Measurements from ENCODE around the gene GGCT. TPM values are rescaled to one million over a fixed set of nuclear protein-coding genes. Genes with fewer than 3 reads are reported as not detected.

The GGCT gene
- total and polyA plus RNA-seq, 4 donors = 16.7 to 64.2 (median 25.9) TPM

- H3K4me1 ChIP-seq (ENCODE audit: control insufficient read depth in 1 of 2, insufficient read depth in 2 of 2, low read length in 2 of 2) = peaks cover 2% of the 10 kb centered on the region in 2 donors
- DNase-seq = no peak
Observed at GRCh38 chr7:30472081-30472783, 32.4 kb downstream of the GGCT start.

GRCh38 chr7:30471205-30471604 lies 33.4 kb downstream of the GGCT start:
- peak overlapping the region; percentile 17 to 72 for H3K27ac ChIP-seq (ENCODE audit: low read depth in 1 of 2, low read length in 2 of 2)
- no peaks in the 10 kb centered on the region for H3K27me3 ChIP-seq (ENCODE audit: control insufficient read depth in 1 of 2, insufficient read depth in 2 of 2, low read length in 1 of 2)
- ATAC-seq (ENCODE audit: low FRiP score) (peak; percentile 6), DNase-seq (no peak)
- H3K4me3 ChIP-seq (ENCODE audit: low read length in 2 of 2) = no peak overlapping the region
- intact Hi-C loops (cut with DNase I) = no loop called here
- peaks cover 2% of the 10 kb centered on the region in 2 donors for H3K4me1 ChIP-seq (ENCODE audit: control insufficient read depth in 1 of 2, insufficient read depth in 2 of 2, low read length in 2 of 2)
- 24 to 28% methylated on average over 2 of the region's 2 CpGs for WGBS, 2 donors
- H3K36me3 ChIP-seq (ENCODE audit: control insufficient read depth in 1 of 2, insufficient read depth in 2 of 2, low read length in 1 of 2) = no peaks in the 10 kb centered on the region
- H3K9me3 ChIP-seq (ENCODE audit: control insufficient read depth, low read length) = no peaks in the 10 kb centered on the region

More at GRCh38 chr7:30472081-30472783, 32.4 kb downstream of the GGCT start:
- WGBS, 2 donors = 79 to 90% methylated on average over 4 of the region's 4 CpGs
- no peak for ATAC-seq (ENCODE audit: low FRiP score)
- Histone ChIP-seq H3K36me3 (ENCODE audit: control insufficient read depth in 1 of 2, insufficient read depth in 2 of 2, low read length in 1 of 2) (no peaks in the 10 kb centered on the region), H3K9me3 (ENCODE audit: control insufficient read depth, low read length) (no peaks in the 10 kb centered on the region), H3K27ac (ENCODE audit: low read depth in 1 of 2, low read length in 2 of 2) (peak overlapping the region in 1 of 2 donors; percentile 30), H3K27me3 (ENCODE audit: control insufficient read depth in 1 of 2, insufficient read depth in 2 of 2, low read length in 1 of 2) (no peaks in the 10 kb centered on the region), H3K4me3 (ENCODE audit: low read length in 2 of 2) (no peak overlapping the region)
- intact Hi-C loops (cut with DNase I) = no loop called here

DNA sequence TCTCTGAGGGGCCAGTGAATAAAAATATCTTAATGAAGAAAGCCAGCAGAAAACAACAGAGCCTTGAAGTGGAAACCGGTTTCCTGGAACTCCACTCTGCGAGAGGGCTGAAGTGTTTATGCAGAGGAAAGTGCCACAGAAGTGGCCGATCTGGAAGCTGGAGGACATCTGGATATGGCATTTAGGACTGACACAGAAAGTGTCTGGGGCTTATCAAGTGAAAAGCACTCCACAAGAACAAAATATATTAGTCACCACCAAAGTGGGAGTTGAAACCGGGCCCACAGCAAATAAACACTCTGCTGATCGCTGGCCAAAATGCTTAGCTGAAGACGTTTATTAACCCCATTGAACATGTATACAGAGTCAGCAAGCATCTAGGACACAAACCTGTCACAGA lies 33.9 kb downstream of the GGCT start:
- peaks cover 2% of the 10 kb centered on the region in 2 donors for H3K4me1 ChIP-seq (ENCODE audit: control insufficient read depth in 1 of 2, insufficient read depth in 2 of 2, low read length in 2 of 2)
- DNase-seq = no peak
- peak overlapping the region; percentile 1 to 72 for H3K27ac ChIP-seq (ENCODE audit: low read depth in 1 of 2, low read length in 2 of 2)
- H3K4me3 ChIP-seq (ENCODE audit: low read length in 2 of 2) = no peak overlapping the region
- intact Hi-C loops (cut with DNase I) = no loop called here
- H3K36me3 ChIP-seq (ENCODE audit: control insufficient read depth in 1 of 2, insufficient read depth in 2 of 2, low read length in 1 of 2) = no peaks in the 10 kb centered on the region
- H3K27me3 ChIP-seq (ENCODE audit: control insufficient read depth in 1 of 2, insufficient read depth in 2 of 2, low read length in 1 of 2) = no peaks in the 10 kb centered on the region
- peak; percentile 36 for ATAC-seq (ENCODE audit: low FRiP score)
- WGBS, 2 donors = 3 to 7% methylated on average over 6 of the region's 6 CpGs
- no peaks in the 10 kb centered on the region for H3K9me3 ChIP-seq (ENCODE audit: control insufficient read depth, low read length)

GRCh38 chr7:30470163-30470770 lies 34.4 kb downstream of the GGCT start:
- ATAC-seq (ENCODE audit: low FRiP score) (peak; percentile 37), DNase-seq (peak in 1 of 2 donors; percentile 66)
- H3K36me3 ChIP-seq (ENCODE audit: control insufficient read depth in 1 of 2, insufficient read depth in 2 of 2, low read length in 1 of 2) = no peaks in the 10 kb centered on the region
- H3K27ac ChIP-seq (ENCODE audit: low read depth in 1 of 2, low read length in 2 of 2) = peak overlapping the region; percentile 58 to 72
- intact Hi-C loops (cut with DNase I) = no loop called here
- no peaks in the 10 kb centered on the region for H3K27me3 ChIP-seq (ENCODE audit: control insufficient read depth in 1 of 2, insufficient read depth in 2 of 2, low read length in 1 of 2)
- H3K4me1 ChIP-seq (ENCODE audit: control insufficient read depth in 1 of 2, insufficient read depth in 2 of 2, low read length in 2 of 2) = peaks cover 2% of the 10 kb centered on the region in 2 donors
- no peaks in the 10 kb centered on the region for H3K9me3 ChIP-seq (ENCODE audit: control insufficient read depth, low read length)
- H3K4me3 ChIP-seq (ENCODE audit: low read length in 2 of 2) = no peak overlapping the region
- WGBS, 2 donors = 5 to 8% methylated on average over 14 of the region's 14 CpGs

GRCh38 chr7:30469303-30469702 lies 35.3 kb downstream of the GGCT start:
- Histone ChIP-seq H3K27me3 (ENCODE audit: control insufficient read depth in 1 of 2, insufficient read depth in 2 of 2, low read length in 1 of 2) (no peaks in the 10 kb centered on the region), H3K4me3 (ENCODE audit: low read length in 2 of 2) (no peak overlapping the region), H3K27ac (ENCODE audit: low read depth in 1 of 2, low read length in 2 of 2) (peak overlapping the region; percentile 58 to 79), H3K9me3 (ENCODE audit: control insufficient read depth, low read length) (no peaks in the 10 kb centered on the region), H3K36me3 (ENCODE audit: control insufficient read depth in 1 of 2, insufficient read depth in 2 of 2, low read length in 1 of 2) (no peaks in the 10 kb centered on the region), H3K4me1 (ENCODE audit: control insufficient read depth in 1 of 2, insufficient read depth in 2 of 2, low read length in 2 of 2) (peaks cover 2% of the 10 kb centered on the region in 2 donors)
- DNase-seq (peak; percentile 93), ATAC-seq (ENCODE audit: low FRiP score) (peak; percentile 85)
- intact Hi-C loops (cut with DNase I) = no loop called here
- 2 to 4% methylated on average over 5 of the region's 5 CpGs for WGBS, 2 donors

DNA sequence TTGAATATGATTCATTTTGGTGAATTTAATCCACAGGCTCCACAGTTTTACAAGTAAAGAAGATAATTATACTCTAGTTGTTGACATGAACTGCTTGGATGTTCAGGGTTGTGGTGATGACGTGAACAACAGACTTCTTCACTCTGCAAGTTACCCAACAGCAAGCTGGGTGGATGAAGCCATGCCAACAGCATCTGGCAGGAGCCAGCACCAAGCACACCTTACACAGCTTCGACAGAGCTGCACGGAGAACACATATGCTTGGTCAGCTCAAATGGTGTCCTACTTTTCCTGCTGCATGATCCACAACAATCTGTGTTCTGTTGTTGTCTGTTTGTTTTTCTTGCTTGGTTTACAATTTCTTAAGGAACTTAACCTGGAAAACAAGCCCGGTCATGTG lies 35.8 kb downstream of the GGCT start:
- H3K27ac ChIP-seq (ENCODE audit: low read depth in 1 of 2, low read length in 2 of 2) = peak overlapping the region in 1 of 2 donors; percentile 79
- WGBS, 2 donors = 62 to 69% methylated on average over 4 of the region's 4 CpGs
- peaks cover 2% of the 10 kb centered on the region in 2 donors for H3K4me1 ChIP-seq (ENCODE audit: control insufficient read depth in 1 of 2, insufficient read depth in 2 of 2, low read length in 2 of 2)
- H3K36me3 ChIP-seq (ENCODE audit: control insufficient read depth in 1 of 2, insufficient read depth in 2 of 2, low read length in 1 of 2) = no peaks in the 10 kb centered on the region
- H3K27me3 ChIP-seq (ENCODE audit: control insufficient read depth in 1 of 2, insufficient read depth in 2 of 2, low read length in 1 of 2) = no peaks in the 10 kb centered on the region
- no peak overlapping the region for H3K4me3 ChIP-seq (ENCODE audit: low read length in 2 of 2)
- ATAC-seq (ENCODE audit: low FRiP score) (no peak), DNase-seq (no peak)
- H3K9me3 ChIP-seq (ENCODE audit: control insufficient read depth, low read length) = no peaks in the 10 kb centered on the region
- intact Hi-C loops (cut with DNase I) = no loop called here

GRCh38 chr7:30468041-30468440 lies 36.6 kb downstream of the GGCT start:
- ATAC-seq (ENCODE audit: low FRiP score) (no peak), DNase-seq (no peak)
- Histone ChIP-seq H3K4me1 (ENCODE audit: control insufficient read depth in 1 of 2, insufficient read depth in 2 of 2, low read length in 2 of 2) (peaks cover 2% of the 10 kb centered on the region in 2 donors), H3K9me3 (ENCODE audit: control insufficient read depth, low read length) (no peaks in the 10 kb centered on the region), H3K27ac (ENCODE audit: low read depth in 1 of 2, low read length in 2 of 2) (no peak overlapping the region), H3K4me3 (ENCODE audit: low read length in 2 of 2) (no peak overlapping the region), H3K27me3 (ENCODE audit: control insufficient read depth in 1 of 2, insufficient read depth in 2 of 2, low read length in 1 of 2) (no peaks in the 10 kb centered on the region), H3K36me3 (ENCODE audit: control insufficient read depth in 1 of 2, insufficient read depth in 2 of 2, low read length in 1 of 2) (no peaks in the 10 kb centered on the region)
- intact Hi-C loops (cut with DNase I) = no loop called here
- WGBS, 2 donors = 19 to 29% methylated on average over 2 of the region's 2 CpGs

DNA sequence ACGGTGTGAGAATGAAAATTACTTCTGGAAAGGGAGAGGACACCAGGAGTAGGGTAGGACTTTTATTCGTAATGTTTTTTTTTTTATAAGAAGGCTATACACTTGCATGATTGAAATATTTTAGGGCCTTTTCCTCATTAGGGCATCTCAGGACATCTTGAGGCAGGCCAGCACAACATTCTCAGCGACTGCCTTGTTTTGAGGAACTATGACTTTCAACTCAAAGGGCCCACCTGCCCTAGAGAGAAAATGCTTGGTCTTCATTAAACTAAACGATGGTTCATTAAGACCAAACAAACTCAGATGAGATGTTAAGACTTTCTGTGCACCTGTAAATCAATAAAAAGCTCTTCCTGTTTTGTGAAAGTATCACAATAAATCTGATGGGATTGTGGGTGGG lies 37.4 kb downstream of the GGCT start:
- Histone ChIP-seq H3K4me1 (ENCODE audit: control insufficient read depth in 1 of 2, insufficient read depth in 2 of 2, low read length in 2 of 2) (peaks cover 0 to 2% of the 10 kb centered on the region in 2 donors), H3K27ac (ENCODE audit: low read depth in 1 of 2, low read length in 2 of 2) (no peak overlapping the region), H3K9me3 (ENCODE audit: control insufficient read depth, low read length) (no peaks in the 10 kb centered on the region), H3K4me3 (ENCODE audit: low read length in 2 of 2) (no peak overlapping the region), H3K36me3 (ENCODE audit: control insufficient read depth in 1 of 2, insufficient read depth in 2 of 2, low read length in 1 of 2) (no peaks in the 10 kb centered on the region), H3K27me3 (ENCODE audit: control insufficient read depth in 1 of 2, insufficient read depth in 2 of 2, low read length in 1 of 2) (no peaks in the 10 kb centered on the region)
- ATAC-seq (ENCODE audit: low FRiP score) = no peak
- WGBS, 2 donors = 83 to 85% methylated on average over 4 of the region's 4 CpGs
- intact Hi-C loops (cut with DNase I) = no loop called here
- no peak for DNase-seq

GRCh38 chr7:30466266-30466665 lies 38.4 kb downstream of the GGCT start:
- intact Hi-C loops (cut with DNase I) = no loop called here
- DNase-seq = no peak

More at GRCh38 chr7:30466266-30466665, 38.4 kb downstream of the GGCT start:
- no peak for ATAC-seq (ENCODE audit: low FRiP score)
- WGBS, 2 donors = 78 to 92% methylated on average over 4 of the region's 4 CpGs
- Histone ChIP-seq H3K36me3 (ENCODE audit: control insufficient read depth in 1 of 2, insufficient read depth in 2 of 2, low read length in 1 of 2) (no peaks in the 10 kb centered on the region), H3K4me1 (ENCODE audit: control insufficient read depth in 1 of 2, insufficient read depth in 2 of 2, low read length in 2 of 2) (peaks cover 0 to 2% of the 10 kb centered on the region in 2 donors), H3K4me3 (ENCODE audit: low read length in 2 of 2) (no peak overlapping the region), H3K27me3 (ENCODE audit: control insufficient read depth in 1 of 2, insufficient read depth in 2 of 2, low read length in 1 of 2) (no peaks in the 10 kb centered on the region), H3K27ac (ENCODE audit: low read depth in 1 of 2, low read length in 2 of 2) (no peak overlapping the region), H3K9me3 (ENCODE audit: control insufficient read depth, low read length) (no peaks in the 10 kb centered on the region)
